Brain microvascular endothelial cell (primary cell): ENCODE results near the gene PACS1.

Source experiments
- DNase-seq: peaks from one replicate; pipeline ENCODE4 v3.0.0-alpha.2; 2020
- H3K27ac ChIP-seq: fragments of 250-450 bp; sonication (Bioruptor Pico); 2 replicates; pipeline ENCODE4 v1.5.1; 2020; ENCODE audit warnings: mild to moderate bottlenecking, moderate library complexity
- H3K27me3 ChIP-seq: fragments of 250-450 bp; sonication (Bioruptor Pico); replicated peaks from 2 replicates; pipeline ENCODE4 v1.5.1; 2020; ENCODE audit warnings: mild to moderate bottlenecking
- H3K36me3 ChIP-seq: fragments of 250-450 bp; sonication (Bioruptor Pico); replicated peaks from 2 replicates; pipeline ENCODE4 v1.5.1; 2020; ENCODE audit warnings: mild to moderate bottlenecking
- H3K4me3 ChIP-seq: 2 replicates; pipeline ENCODE4 v1.5.1; 2011; ENCODE audit warnings: low read depth, mild to moderate bottlenecking, control low read depth, low read length, moderate library complexity
- in situ Hi-C: cut with HindIII; loops from 2 replicates; pipeline ENCODE4 v1.10.0; 2017; ENCODE audit warnings: low sequenced_read_pairs, low pct_ligation_motif_present
- TF ChIP-seq, protein P1 (sequence below): IDR thresholded peaks from 2 replicates; pipeline ENCODE4 v1.5.1; 2011; ENCODE audit warnings: low read depth, mild to moderate bottlenecking, moderate library complexity, low read length, control low read depth, inconsistent platforms; ENCODE audit errors: missing control alignments

The PACS1 gene

DNA sequence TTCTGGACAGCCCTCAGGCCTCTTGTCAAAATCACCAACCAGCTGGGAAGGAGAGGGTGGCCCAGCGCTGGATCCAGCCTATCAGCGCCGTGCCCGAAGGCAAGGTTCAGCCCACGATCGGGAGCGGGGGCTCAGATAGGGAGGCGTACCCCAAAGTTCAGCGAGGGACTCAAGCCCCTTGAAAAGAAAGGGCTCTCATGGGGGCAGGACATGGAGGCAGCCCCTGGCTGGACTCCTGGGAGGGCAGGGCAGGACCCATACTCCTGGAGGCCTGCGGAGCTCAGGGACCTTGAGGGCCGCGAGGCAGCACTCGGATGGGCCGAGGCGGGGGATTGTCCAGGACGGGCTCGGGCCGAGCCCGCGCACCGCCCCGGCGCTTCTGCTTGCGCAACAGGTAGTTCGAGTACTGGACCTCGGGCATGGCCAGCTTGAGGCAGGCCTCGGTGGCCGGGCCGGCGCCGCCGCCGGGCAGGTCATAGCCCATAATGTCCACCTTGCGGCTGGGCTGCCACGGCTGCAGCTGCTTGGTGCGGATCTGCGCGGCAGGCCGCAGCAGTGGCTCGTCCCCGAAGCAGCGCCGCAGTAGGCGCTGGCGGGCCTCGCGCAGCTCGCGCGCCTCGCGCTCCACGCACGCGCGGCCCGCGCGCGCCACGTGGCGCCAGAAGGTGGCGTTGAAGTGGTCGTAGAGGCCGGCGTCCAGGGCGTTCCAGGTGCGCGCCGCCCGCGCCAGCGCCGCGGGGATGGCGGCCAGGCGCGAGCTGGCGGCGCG lies 27.7 kb upstream of the PACS1 start:
- Histone ChIP-seq H3K27me3 (no peaks in the 10 kb centered on the region), H3K27ac (no peak overlapping the region), H3K4me3 (no peak overlapping the region), H3K36me3 (no peaks in the 10 kb centered on the region)
- TF ChIP-seq, protein P1, sequence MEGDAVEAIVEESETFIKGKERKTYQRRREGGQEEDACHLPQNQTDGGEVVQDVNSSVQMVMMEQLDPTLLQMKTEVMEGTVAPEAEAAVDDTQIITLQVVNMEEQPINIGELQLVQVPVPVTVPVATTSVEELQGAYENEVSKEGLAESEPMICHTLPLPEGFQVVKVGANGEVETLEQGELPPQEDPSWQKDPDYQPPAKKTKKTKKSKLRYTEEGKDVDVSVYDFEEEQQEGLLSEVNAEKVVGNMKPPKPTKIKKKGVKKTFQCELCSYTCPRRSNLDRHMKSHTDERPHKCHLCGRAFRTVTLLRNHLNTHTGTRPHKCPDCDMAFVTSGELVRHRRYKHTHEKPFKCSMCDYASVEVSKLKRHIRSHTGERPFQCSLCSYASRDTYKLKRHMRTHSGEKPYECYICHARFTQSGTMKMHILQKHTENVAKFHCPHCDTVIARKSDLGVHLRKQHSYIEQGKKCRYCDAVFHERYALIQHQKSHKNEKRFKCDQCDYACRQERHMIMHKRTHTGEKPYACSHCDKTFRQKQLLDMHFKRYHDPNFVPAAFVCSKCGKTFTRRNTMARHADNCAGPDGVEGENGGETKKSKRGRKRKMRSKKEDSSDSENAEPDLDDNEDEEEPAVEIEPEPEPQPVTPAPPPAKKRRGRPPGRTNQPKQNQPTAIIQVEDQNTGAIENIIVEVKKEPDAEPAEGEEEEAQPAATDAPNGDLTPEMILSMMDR, result no peak
- DNase-seq, result no peak
- in situ Hi-C loops, result no loop called here

DNA sequence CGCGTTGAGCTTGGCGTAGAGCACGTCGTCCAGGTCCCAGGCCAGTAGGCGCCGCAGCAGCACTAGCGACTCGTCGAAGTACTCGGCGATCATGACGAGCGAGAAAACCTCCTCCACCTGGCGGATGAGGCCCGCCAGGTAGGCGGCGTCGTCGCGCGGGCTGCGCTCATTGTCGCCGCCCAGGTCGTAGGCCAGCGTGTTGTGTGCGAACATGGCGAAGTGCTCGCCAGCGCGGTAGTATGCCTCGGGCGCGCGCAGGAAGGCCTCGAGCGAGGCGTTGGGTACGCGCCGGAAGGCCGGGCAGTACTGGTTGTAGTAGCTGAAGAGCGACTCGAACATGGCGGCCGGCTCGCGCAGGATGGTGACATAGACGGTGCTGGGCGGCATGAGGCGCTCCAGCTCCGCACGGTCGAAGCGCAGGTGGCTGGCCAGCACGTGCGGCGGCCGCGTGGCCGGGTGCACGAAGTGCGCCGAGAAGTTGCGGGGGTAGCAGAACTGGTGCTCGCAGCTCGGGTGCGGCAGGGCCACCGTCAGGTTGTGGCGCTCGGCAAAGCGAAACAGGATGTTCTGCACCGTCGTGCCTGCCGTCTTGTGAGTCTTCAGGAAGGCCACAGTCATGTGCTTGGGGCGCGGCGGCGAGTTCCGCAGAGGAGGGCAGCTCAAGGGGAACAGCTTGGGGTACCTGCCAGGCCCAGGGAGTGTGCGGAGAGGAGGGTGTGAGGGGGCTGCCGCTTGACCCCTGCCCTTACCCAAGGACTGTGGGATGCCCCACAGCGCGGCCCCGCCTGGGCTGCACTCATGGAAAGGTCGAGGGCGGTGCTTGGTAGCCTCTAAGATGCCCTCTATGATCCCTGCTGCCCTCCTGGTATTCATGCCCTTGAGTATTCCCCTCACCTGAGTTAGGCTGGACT lies 26.8 kb upstream of the PACS1 start:
- in situ Hi-C loops, result no loop called here
- Histone ChIP-seq H3K36me3 (no peaks in the 10 kb centered on the region), H3K27ac (no peak overlapping the region), H3K27me3 (no peaks in the 10 kb centered on the region), H3K4me3 (no peak overlapping the region)
- DNase-seq, result no peak
- TF ChIP-seq, protein P1, result no peak

DNA sequence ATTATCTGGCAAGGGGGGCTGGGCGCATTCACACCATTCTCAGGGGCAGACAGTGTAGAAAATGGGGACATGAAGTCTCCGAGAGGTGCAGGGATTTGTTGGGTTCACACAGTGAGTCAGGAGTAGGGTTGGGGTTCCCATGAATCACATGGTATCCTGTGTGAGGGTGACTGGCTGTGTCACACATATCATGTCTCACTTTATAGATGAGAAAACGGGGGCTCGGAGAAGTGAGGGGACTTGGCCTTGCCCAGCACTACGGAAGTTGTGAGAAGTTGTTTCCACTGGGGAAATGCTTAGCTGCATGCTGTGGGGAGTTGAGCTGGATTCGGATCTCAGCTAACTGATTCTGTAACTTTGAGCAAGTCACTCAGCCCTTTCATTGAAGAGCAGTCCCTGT lies 25.3 kb upstream of the PACS1 start:
- no peak overlapping the region for H3K4me3 ChIP-seq
- H3K36me3 ChIP-seq, result no peaks in the 10 kb centered on the region
- no peak overlapping the region for H3K27ac ChIP-seq
- no peak for DNase-seq
- TF ChIP-seq, protein P1, result no peak
- in situ Hi-C loops, result no loop called here
- no peaks in the 10 kb centered on the region for H3K27me3 ChIP-seq

DNA sequence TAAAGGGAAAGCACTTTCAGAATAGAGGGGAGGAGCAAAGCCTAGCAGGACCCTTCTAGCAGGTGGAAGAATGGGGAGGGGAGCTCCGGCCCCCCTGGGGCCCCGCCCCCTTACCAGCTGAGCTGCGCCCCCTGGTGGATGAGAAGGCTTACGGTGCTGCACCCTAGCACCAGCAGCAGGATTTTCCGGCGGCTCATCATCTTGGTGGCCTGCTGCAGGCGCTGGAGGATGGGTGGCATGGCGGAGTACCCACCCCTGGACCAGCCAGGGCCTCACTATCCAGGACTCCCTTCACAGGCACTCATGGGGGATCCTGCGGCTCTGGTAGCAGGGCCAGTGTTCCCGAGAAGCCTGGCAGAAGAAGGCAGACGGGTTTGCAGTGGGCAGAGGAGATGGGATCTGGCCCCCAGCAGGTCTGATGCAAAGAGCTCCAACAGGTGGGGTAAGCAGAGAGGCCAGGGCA lies 24.9 kb upstream of the PACS1 start:
- no peaks in the 10 kb centered on the region for H3K36me3 ChIP-seq
- in situ Hi-C loops, result no loop called here
- no peaks in the 10 kb centered on the region for H3K27me3 ChIP-seq
- H3K27ac ChIP-seq, result no peak overlapping the region
- TF ChIP-seq, protein P1, result peak; percentile 98
- H3K4me3 ChIP-seq, result no peak overlapping the region
- DNase-seq, result peak; percentile 36

DNA sequence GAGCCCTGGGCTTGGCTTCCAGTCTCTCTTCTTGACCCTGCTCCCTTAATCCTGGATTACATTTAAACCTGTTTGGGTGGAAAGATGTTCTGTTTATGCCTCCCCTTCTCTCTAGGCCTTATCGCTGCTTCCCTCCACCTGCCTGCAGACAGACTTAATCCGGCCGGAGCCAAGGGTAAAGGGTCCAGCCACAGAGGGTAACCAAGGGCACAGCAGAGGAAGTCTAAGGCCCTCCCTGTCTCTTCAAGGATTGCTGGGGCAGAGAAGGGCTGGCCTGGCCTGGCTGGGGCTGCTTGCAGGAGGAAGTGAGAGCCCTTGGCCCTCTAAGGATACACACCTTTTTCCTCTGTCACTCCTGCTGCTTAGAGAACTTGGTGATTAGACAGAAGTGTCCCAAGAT lies 23.2 kb upstream of the PACS1 start:
- in situ Hi-C loops, result no loop called here
- Histone ChIP-seq H3K36me3 (no peaks in the 10 kb centered on the region), H3K4me3 (no peak overlapping the region), H3K27ac (no peak overlapping the region), H3K27me3 (no peaks in the 10 kb centered on the region)
- DNase-seq, result no peak
- TF ChIP-seq, protein P1, result no peak
